ENCODE data around the gene ANP32E.
A peak's percentile ranks its signal among the peaks of the same experiment; 100 is the strongest.

DNA sequence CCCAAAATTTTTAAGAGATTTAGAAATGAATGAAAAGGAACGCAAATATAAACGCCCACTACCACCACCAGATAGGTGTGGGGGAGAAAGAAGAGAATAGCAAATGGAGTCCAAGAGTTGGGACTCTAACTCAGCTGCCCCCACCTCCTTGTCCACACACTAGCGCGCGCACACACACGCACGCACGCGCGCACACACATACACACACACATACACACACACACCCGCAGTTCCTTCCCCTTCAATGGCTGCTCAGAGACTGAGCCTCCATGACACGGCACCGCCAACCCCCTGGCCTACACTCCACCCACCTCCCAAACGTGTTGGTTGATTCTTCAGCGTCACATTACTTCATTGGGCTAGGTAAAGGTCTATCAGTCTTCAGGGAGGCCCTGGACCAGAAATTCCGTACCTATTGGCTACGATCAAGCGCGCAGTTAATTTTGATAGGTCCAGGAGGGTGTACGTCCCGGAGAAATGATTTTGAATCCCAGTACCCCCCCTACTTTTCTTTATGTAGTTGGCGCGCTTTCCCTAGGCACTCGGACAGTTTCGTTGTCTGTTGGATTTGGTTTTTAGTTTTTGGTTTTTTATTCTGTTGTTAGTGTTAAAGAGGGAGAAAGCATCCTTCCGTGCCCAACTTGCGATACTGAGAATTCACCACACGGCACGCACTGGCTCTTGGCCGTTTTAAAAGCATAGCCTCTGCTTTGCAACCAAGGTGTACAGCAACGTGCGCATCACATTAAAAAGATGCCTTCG, at the start of gene ANP32E:
- TF ChIP-seq CTCF (IDR thresholded peaks at IDR 0.05; ENCODE audit: low read depth, low read length, missing input control) = peak; percentile 27
- TF ChIP-seq JUND (IDR thresholded peaks at IDR 0.05) = no peak
- TF ChIP-seq EGR1 (IDR thresholded peaks at IDR 0.05; ENCODE audit: low read depth in 2 of 2) = peak in 1 of 2 donors; percentile 39
- TF ChIP-seq FOXA1 (IDR thresholded peaks at IDR 0.05) = no peak
- peak; percentile 100 for TF ChIP-seq TAF1 (conservative IDR thresholded peaks at IDR 0.05)
- TF ChIP-seq MAX (IDR thresholded peaks at IDR 0.05) = peak; percentile 68
- peak; percentile 99 for TF ChIP-seq YY1 (IDR thresholded peaks at IDR 0.05)
- peak in 1 of 2 donors; percentile 67 for TF ChIP-seq GABPA (IDR thresholded peaks at IDR 0.05 in 1 of 2, conservative IDR thresholded peaks at IDR 0.05 in 1 of 2)

All from liver (tissue), 3 donors.